GM23248 (cell line): ENCODE results near the gene HDGF. TPM values are rescaled to one million over a fixed set of nuclear protein-coding genes. Genes with fewer than 3 reads are reported as not detected.
A peak's percentile ranks its signal among the peaks of the same experiment; 100 is the strongest.

ENCODE experiments used
- DNase-seq: peaks from one replicate; pipeline ENCODE4 v3.0.0-alpha.2; 2015
- H2AFZ ChIP-seq: fragments of 200-600 bp; sonication (generic); 2 replicates; pipeline ENCODE4 v1.6.1; 2016; ENCODE audit warnings: antibody characterized with exemption
- H3F3A ChIP-seq: fragments of 200-600 bp; sonication (generic); 2 replicates; pipeline ENCODE4 v1.6.1; 2016; ENCODE audit warnings: mild to moderate bottlenecking, antibody characterized with exemption, mixed run types; ENCODE audit not compliant: insufficient read depth
- H3K27ac ChIP-seq: fragments of 200-600 bp; sonication (generic); 2 replicates; pipeline ENCODE4 v1.5.1; 2016; ENCODE audit warnings: mild to moderate bottlenecking
- H3K27me3 ChIP-seq: fragments of 200-600 bp; sonication (generic); replicated peaks from 2 replicates; pipeline ENCODE4 v1.6.1; 2016; ENCODE audit warnings: mild to moderate bottlenecking; ENCODE audit not compliant: insufficient read depth
- H3K36me3 ChIP-seq: fragments of 200-600 bp; sonication (generic); 2 replicates; pipeline ENCODE4 v1.6.1; 2016; ENCODE audit warnings: low read depth, mild to moderate bottlenecking
- H3K4me1 ChIP-seq: fragments of 200-600 bp; sonication (generic); 2 replicates; pipeline ENCODE4 v1.6.1; 2016; ENCODE audit warnings: mild to moderate bottlenecking; ENCODE audit not compliant: insufficient read depth
- H3K4me2 ChIP-seq: fragments of 200-600 bp; sonication (generic); one replicate; pipeline ENCODE4 v1.6.1; 2016; ENCODE audit warnings: mild to moderate bottlenecking; ENCODE audit not compliant: unreplicated experiment
- H3K4me3 ChIP-seq: fragments of 200-600 bp; sonication (generic); 2 replicates; pipeline ENCODE4 v1.5.1; 2016; ENCODE audit warnings: mild to moderate bottlenecking
- H3K79me2 ChIP-seq: fragments of 200-600 bp; sonication (generic); 2 replicates; pipeline ENCODE4 v1.6.1; 2016; ENCODE audit warnings: mild to moderate bottlenecking; ENCODE audit not compliant: insufficient read depth
- H3K9ac ChIP-seq: fragments of 200-600 bp; sonication (generic); 2 replicates; pipeline ENCODE4 v1.6.1; 2016; ENCODE audit warnings: mild to moderate bottlenecking
- H3K9me2 ChIP-seq: fragments of 200-600 bp; sonication (generic); 2 replicates; pipeline ENCODE4 v1.6.1; 2016; ENCODE audit warnings: mixed run types, mild to moderate bottlenecking, moderate library complexity; ENCODE audit not compliant: insufficient read depth
- H3K9me3 ChIP-seq: fragments of 200-600 bp; sonication (generic); one replicate; pipeline ENCODE4 v1.6.1; 2017; ENCODE audit warnings: low read depth
- H4K20me1 ChIP-seq: fragments of 200-600 bp; sonication (generic); 2 replicates; pipeline ENCODE4 v1.6.0; 2016; ENCODE audit not compliant: insufficient read depth
- EZH2 ChIP-seq: fragments of 200-600 bp; sonication (generic); IDR thresholded peaks from 2 replicates; pipeline ENCODE4 v1.6.1; 2018; ENCODE audit warnings: antibody characterized with exemption, mild to moderate bottlenecking; ENCODE audit not compliant: insufficient read depth, poor library complexity, severe bottlenecking
- EZH2phosphoT487 ChIP-seq: fragments of 200-600 bp; sonication (generic); IDR thresholded peaks from 2 replicates; pipeline ENCODE4 v1.6.1; 2018; ENCODE audit warnings: antibody characterized with exemption, moderate library complexity, mild to moderate bottlenecking, low read depth; ENCODE audit not compliant: insufficient read depth
- WGBS, 2 experiments: methylation state at CpG; one replicate each; pipeline ENCODE4 v1.1.6; 2015 to 2017; ENCODE audit warnings: low lambda C conversion rate in 2 of 2, low coverage in 1 of 2; ENCODE audit errors: missing lambda C conversion rate in 2 of 2; 5-methylcytosine and 5-hydroxymethylcytosine counted together
- in situ Hi-C: fragments of 300-500 bp; cut with MboI; formaldehyde crosslinking; loops from 2 replicates; pipeline ENCODE4 v1.15.0; 2020
- polyA plus RNA-seq: library from polyadenylated mRNA; unstranded; fragments of >200 nt; fragmentation: Nextera tagmentation; extraction: Ambion mirVana; gene quantifications from 2 replicates; pipeline ENCODE4 v1.2.1, GENCODE V29; 2016
- total RNA-seq: library from RNA; depleted of rRNA; stranded (reverse); fragments of >200 nt; shearing (Covaris generic); gene quantifications from 2 replicates; pipeline ENCODE4 v1.2.3, GENCODE V29; 2014

HDGF gene
- total and polyA plus RNA-seq, 2 experiments from 2014 or later, result 95.4 to 185 TPM

DNA sequence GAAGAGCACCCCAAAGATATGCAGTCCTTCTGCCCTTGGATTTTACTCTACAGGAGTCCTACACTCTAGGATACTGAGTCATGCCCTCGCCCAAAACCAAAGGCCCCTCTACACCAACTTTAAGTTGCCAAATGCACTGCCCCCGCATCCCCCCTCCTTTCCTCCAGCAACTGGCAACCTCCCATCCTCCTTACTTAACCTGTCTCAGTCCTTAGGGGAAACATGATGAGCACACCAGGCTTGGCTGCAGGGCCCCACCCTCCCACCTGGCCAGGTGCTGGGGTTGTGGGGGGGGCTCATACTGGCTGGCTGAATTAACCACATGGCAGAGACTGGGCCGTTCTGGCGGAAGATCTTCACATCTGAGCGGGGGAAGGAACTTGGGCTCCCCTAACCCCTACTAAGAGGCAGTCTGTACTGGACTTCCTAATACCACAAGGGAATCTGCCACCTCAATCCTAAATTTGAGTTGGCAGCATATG lies 1.2 kb downstream of the HDGF start:
- Histone ChIP-seq H3K79me2 (peaks cover 88% of the 10 kb centered on the region), H3K4me3 (peak overlapping the region; percentile 78), H4K20me1 (no peaks in the 10 kb centered on the region), H3K9me3 (no peaks in the 10 kb centered on the region), H3K9ac (peak overlapping the region; percentile 97), H3K4me1 (peaks cover 41% of the 10 kb centered on the region), H3K4me2 (peak overlapping the region; percentile 96), H2AFZ (0 out of 2 replicates have a peak overlapping the region, but pooled peaks have one; percentile 30), H3F3A (peaks cover 45% of the 10 kb centered on the region), H3K9me2 (no peaks in the 10 kb centered on the region), H3K36me3 (no peaks in the 10 kb centered on the region), H3K27ac (peak overlapping the region; percentile 100), H3K27me3 (no peaks in the 10 kb centered on the region)
- TF ChIP-seq EZH2phosphoT487 (no peak), EZH2 (no peak)
- 4% methylated on average over 5 of the region's 5 CpGs for WGBS, 2 experiments
- in situ Hi-C loops, result no loop called here
- peak; percentile 78 for DNase-seq

DNA sequence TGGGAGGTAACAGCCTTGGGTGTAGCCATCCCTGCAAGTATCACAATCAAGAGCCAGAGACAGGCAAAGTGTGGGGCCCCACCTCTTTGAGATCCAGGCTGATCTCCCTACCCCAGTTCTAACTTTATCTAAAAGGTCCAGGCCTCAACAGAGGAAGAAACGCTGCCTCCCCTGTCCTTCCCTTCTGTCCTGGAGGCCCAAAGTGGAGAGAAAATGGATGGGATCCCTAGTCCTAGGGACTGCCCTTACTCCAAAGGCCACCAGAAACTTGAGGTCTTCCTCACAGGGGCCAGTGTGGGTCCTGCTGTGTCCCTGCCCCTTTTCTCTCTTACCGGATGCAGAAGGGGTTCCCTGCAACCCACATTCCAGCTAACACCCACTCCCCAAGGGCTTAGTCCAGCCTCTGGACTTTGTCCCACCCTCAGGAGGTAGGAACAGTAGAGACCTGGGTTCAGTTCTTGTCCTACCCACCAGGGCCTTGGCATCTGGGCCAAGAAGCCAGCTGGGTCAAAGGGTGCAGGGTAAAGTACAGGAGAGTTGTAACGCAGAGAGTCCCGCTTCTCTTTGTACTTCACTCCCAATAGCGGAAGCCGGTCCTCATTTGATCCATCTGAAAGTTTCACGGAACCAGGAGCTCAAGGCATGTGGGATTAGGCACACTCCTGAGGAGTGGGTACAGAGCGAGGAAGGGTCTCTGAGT lies 1.9 kb downstream of the HDGF start:
- Histone ChIP-seq H3K27ac (peak overlapping the region; percentile 100), H3K9ac (peak overlapping the region; percentile 97), H3K4me2 (peak overlapping the region; percentile 96), H3K36me3 (no peaks in the 10 kb centered on the region), H3K9me2 (no peaks in the 10 kb centered on the region), H3K4me3 (peak overlapping the region; percentile 78), H3K27me3 (no peaks in the 10 kb centered on the region), H3F3A (peaks cover 45% of the 10 kb centered on the region), H2AFZ (0 out of 2 replicates have a peak overlapping the region, but pooled peaks have one; percentile 47), H3K79me2 (peaks cover 91% of the 10 kb centered on the region), H3K9me3 (no peaks in the 10 kb centered on the region), H3K4me1 (peaks cover 41% of the 10 kb centered on the region), H4K20me1 (no peaks in the 10 kb centered on the region)
- TF ChIP-seq EZH2, result no peak
- TF ChIP-seq EZH2phosphoT487, result no peak
- 6 to 12% methylated on average over 7 to 8 of the region's 8 CpGs for WGBS, 2 experiments
- peak; percentile 39 for DNase-seq
- in situ Hi-C loops, result no loop called here

DNA sequence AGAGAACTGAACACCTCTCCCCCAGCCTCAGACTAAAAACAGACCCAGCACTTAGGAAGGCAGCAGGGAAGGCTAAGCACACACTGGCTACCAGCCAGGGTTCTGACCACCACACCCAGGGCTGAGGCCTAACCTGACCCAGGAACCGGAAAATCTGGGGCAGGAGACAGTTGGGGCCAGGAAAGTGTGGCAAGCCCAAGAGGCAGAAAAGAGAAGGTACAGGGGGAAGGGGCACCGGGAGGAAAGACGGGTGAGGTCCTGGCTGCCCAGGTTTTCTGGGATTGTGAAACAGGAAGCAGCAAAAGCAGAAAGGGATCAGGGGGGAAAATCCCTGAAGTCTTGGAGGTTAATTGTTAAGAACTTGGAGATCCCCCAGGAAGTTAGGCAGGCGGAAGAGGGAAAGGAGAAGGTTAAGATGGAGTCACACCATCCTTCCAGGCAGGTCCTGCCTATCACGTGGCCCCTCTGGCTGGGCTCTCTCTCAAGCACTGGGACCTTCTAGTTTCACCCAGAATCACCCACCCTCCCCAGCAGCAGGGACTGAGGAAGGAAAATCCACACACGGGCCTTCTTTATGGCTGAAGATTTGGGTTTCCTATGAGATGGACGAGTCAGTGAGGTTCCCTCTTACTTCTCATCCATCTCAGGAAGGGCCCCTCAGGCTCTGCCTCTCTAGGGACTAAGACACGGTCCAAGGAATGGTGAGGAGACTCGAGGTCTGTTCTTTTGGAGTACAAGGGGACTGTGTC lies 2.6 kb downstream of the HDGF start:
- Histone ChIP-seq H3K4me1 (peaks cover 41% of the 10 kb centered on the region), H2AFZ (peak overlapping the region; percentile 47; the same call in 1 of the 2 replicates)
- WGBS, 2 experiments, result 1 to 3% methylated on average over 9 of the region's 9 CpGs

More for the DNA sequence above, 2.6 kb downstream of the HDGF start:
- Histone ChIP-seq H3K79me2 (peaks cover 92% of the 10 kb centered on the region), H3K4me3 (peak overlapping the region; percentile 78), H3K9me3 (no peaks in the 10 kb centered on the region), H4K20me1 (no peaks in the 10 kb centered on the region), H3K4me2 (peak overlapping the region; percentile 96), H3F3A (peaks cover 45% of the 10 kb centered on the region), H3K9me2 (no peaks in the 10 kb centered on the region), H3K36me3 (no peaks in the 10 kb centered on the region), H3K27ac (peak overlapping the region; percentile 100), H3K27me3 (no peaks in the 10 kb centered on the region), H3K9ac (peak overlapping the region; percentile 97)
- DNase-seq, result peak; percentile 66
- in situ Hi-C loops, result no loop called here
- TF ChIP-seq EZH2, result no peak
- no peak for TF ChIP-seq EZH2phosphoT487
